Medulla oblongata (tissue), 1 donor: ENCODE measurements around the gene VIT.

ENCODE experiments used
- DNase-seq: peaks from one replicate; pipeline ENCODE4 v3.0.0-alpha.2; 2015; ENCODE audit errors: extremely low spot score

Gene VIT

DNA sequence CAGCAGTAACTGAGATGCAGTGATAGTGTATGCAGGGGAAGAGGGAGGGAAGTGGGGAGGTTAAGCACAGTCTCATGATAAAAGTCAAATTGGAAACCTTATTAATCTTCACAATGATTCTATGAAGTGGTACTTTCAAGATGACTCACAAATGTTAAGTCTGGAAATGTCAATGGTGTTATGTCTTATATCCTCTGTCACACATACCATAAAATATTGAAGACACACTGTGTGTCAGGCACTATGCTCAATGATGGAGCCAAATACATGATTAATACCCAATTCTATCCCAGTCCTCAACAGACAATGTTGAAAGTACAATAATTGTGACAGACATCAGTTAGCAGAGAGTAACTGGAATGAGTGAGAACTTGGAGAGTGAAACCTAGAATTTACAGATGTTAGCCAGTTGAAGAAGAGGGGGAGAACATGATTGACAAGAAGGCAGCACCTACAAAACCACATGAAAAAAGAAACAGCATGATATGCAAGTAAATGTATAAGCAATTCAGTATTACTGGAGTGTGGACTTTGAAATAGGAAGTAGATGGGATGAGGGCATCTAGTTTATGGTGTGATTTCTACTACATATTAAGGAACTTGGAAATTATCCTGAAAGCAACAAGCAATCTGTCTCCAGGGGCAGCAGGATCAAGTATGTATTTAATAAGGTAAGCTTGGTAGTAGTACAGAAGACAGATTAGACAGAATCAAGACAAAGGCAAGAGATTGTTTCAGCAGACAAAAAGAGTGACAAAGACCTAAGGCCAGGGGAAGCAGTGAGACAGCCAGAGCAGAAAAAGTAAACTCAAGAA, 162.3 kb downstream of the VIT start:
- no peak for DNase-seq

- DNase-seq: no peak
Measured at GRCh38 chr2:36859366-36859792, 162.9 kb downstream of the VIT start.

DNA sequence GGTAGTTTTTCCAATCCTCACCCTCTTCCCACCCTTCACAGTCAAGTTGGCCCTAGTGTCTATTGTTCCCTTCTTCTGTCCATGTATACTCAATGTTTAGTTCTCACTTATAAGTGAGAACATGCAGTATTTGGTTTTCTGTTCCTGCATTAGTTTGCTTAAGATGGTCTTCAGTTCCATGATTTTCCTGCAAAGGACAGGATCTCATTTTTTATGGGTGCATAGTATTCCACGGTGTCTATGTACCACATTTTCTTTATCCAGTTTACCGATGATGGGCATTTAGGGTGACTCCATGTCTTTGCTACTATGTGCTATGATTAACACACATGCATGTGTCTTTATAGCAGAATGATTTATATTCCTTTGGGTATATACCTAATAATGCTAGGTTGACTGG, 165.4 kb downstream of the VIT start:
- DNase-seq: no peak
